GM19452 (cell line): Measurements from ENCODE around the gene SUSD2.
"Not testable (repeated sequence)": the region's sequence is repeated elsewhere in the genome, so short reads cannot be mapped to it uniquely, and the experiment has no call there.

Source experiments
- ATAC-seq: cut with Tn5 transposase; IDR thresholded peaks from one replicate; pipeline ENCODE4 v1.9.1; 2021; ENCODE audit not compliant: unreplicated experiment

SUSD2 gene

GRCh38 chr22:24181088-24181995 lies at the start of gene SUSD2:
SUSD2 (plus strand) TSS chr22:24181487; CDS start chr22:24181520, 33 bp downstream.
- ATAC-seq = no peak

GRCh38 chr22:24133187-24133965 lies 47.9 kb upstream of the SUSD2 start:
- ATAC-seq = no peak

- ATAC-seq = no peak
Observed at GRCh38 chr22:24134090-24134846, 47.0 kb upstream of the SUSD2 start.

GRCh38 chr22:24136533-24136932 lies 44.8 kb upstream of the SUSD2 start:
- ATAC-seq = not testable (repeated sequence)

- no peak for ATAC-seq
Observed at GRCh38 chr22:24137595-24137994, 43.7 kb upstream of the SUSD2 start.

GRCh38 chr22:24138649-24139420 lies 42.5 kb upstream of the SUSD2 start:
- ATAC-seq = no peak

- ATAC-seq = no peak
Observed at GRCh38 chr22:24140357-24140756, 40.9 kb upstream of the SUSD2 start.

- ATAC-seq = no peak
Observed at GRCh38 chr22:24141586-24141985, 39.7 kb upstream of the SUSD2 start.

GRCh38 chr22:24142241-24142640 lies 39.0 kb upstream of the SUSD2 start:
- ATAC-seq = no peak

- ATAC-seq = no peak
Observed at GRCh38 chr22:24142831-24143230, 38.5 kb upstream of the SUSD2 start.

GRCh38 chr22:24144056-24144777 lies 37.1 kb upstream of the SUSD2 start:
- no peak for ATAC-seq

- no peak for ATAC-seq
Observed at GRCh38 chr22:24144778-24145085, 36.6 kb upstream of the SUSD2 start.

GRCh38 chr22:24145446-24146193 lies 35.7 kb upstream of the SUSD2 start:
- ATAC-seq = no peak

GRCh38 chr22:24146194-24146616 lies 35.1 kb upstream of the SUSD2 start:
- peak; percentile 58 for ATAC-seq

GRCh38 chr22:24146791-24147353 lies 34.4 kb upstream of the SUSD2 start:
- ATAC-seq = no peak

- ATAC-seq = no peak
Observed at GRCh38 chr22:24147666-24148065, 33.6 kb upstream of the SUSD2 start.

- no peak for ATAC-seq
Observed at GRCh38 chr22:24148266-24149197, 32.8 kb upstream of the SUSD2 start.

GRCh38 chr22:24149198-24149590 lies 32.1 kb upstream of the SUSD2 start:
- no peak for ATAC-seq
